H9 (cell line): ENCODE results near the gene PRSS1. TPM values are rescaled to one million over a fixed set of nuclear protein-coding genes. Genes with fewer than 3 reads are reported as not detected.
"Not testable (repeated sequence)": the region's sequence is repeated elsewhere in the genome, so short reads cannot be mapped to it uniquely, and the experiment has no call there.

Source experiments
- DNase-seq: peaks from one replicate; pipeline ENCODE4 v3.0.0-alpha.2; 2017
- H2AFZ ChIP-seq: one replicate; pipeline ENCODE4 v1.6.1; 2013; ENCODE audit warnings: mild to moderate bottlenecking, low read length, control low read depth, moderate library complexity
- H2AK5ac ChIP-seq: 2 replicates; pipeline ENCODE4 v1.6.1; 2013; ENCODE audit warnings: low read length, control low read depth, mixed read lengths; ENCODE audit not compliant: insufficient read length
- H2BK120ac ChIP-seq: one replicate; pipeline ENCODE4 v1.6.1; 2013; ENCODE audit warnings: low read depth, mild to moderate bottlenecking, low read length, control low read depth, inconsistent platforms; ENCODE audit not compliant: poor library complexity, severe bottlenecking
- H2BK12ac ChIP-seq: 2 replicates; pipeline ENCODE4 v1.6.1; 2013; ENCODE audit warnings: low read length, control low read depth, mixed read lengths, low read depth; ENCODE audit not compliant: insufficient read length
- H2BK15ac ChIP-seq: 2 replicates; pipeline ENCODE4 v1.6.1; 2013; ENCODE audit warnings: low read depth, low read length, control low read depth
- H2BK20ac ChIP-seq: one replicate; pipeline ENCODE4 v1.6.1; 2013; ENCODE audit warnings: low read depth, mild to moderate bottlenecking, low read length, control low read depth, inconsistent platforms; ENCODE audit not compliant: poor library complexity, severe bottlenecking
- H2BK5ac ChIP-seq: 2 replicates; pipeline ENCODE4 v1.6.1; 2013; ENCODE audit warnings: low read length, control low read depth, mixed read lengths; ENCODE audit not compliant: insufficient read length
- H3K14ac ChIP-seq: 2 replicates; pipeline ENCODE4 v1.6.1; 2013; ENCODE audit warnings: low read length, control low read depth; ENCODE audit not compliant: insufficient read depth
- H3K18ac ChIP-seq: 2 replicates; pipeline ENCODE4 v1.6.1; 2013; ENCODE audit warnings: low read depth, mild to moderate bottlenecking, mixed read lengths, low read length, control low read depth; ENCODE audit not compliant: insufficient read length
- H3K23ac ChIP-seq: 2 replicates; pipeline ENCODE4 v1.6.1; 2013; ENCODE audit warnings: low read length, control low read depth, mixed read lengths, low read depth; ENCODE audit not compliant: insufficient read length
- H3K23me2 ChIP-seq: 2 replicates; pipeline ENCODE4 v1.6.1; 2013; ENCODE audit warnings: low read depth, mild to moderate bottlenecking, mixed read lengths, low read length, control low read depth; ENCODE audit not compliant: insufficient read length, poor library complexity, severe bottlenecking
- H3K27ac ChIP-seq: 2 replicates; pipeline ENCODE4 v1.5.1; 2013; ENCODE audit warnings: low read length, control low read depth, mixed read lengths, low read depth; ENCODE audit not compliant: insufficient read length
- H3K27me3 ChIP-seq: 2 replicates; pipeline ENCODE4 v1.6.1; 2013; ENCODE audit warnings: low read length, control low read depth, inconsistent platforms; ENCODE audit not compliant: insufficient read depth
- H3K4ac ChIP-seq: 2 replicates; pipeline ENCODE4 v1.6.1; 2013; ENCODE audit warnings: low read depth, mild to moderate bottlenecking, control low read depth, inconsistent platforms, low read length, moderate library complexity
- H3K4me1 ChIP-seq: 2 replicates; pipeline ENCODE4 v1.6.1; 2013; ENCODE audit warnings: low read length, control low read depth, inconsistent platforms; ENCODE audit not compliant: insufficient read depth
- H3K4me2 ChIP-seq: 2 replicates; pipeline ENCODE4 v1.6.1; 2013; ENCODE audit warnings: low read length, control low read depth, mixed read lengths; ENCODE audit not compliant: insufficient read length, insufficient read depth
- H3K56ac ChIP-seq: 2 replicates; pipeline ENCODE4 v1.6.1; 2013; ENCODE audit warnings: low read depth, mild to moderate bottlenecking, mixed read lengths, low read length, control low read depth; ENCODE audit not compliant: insufficient read length
- H3K79me1 ChIP-seq: 2 replicates; pipeline ENCODE4 v1.6.1; 2013; ENCODE audit warnings: low read depth, mild to moderate bottlenecking, moderate library complexity, low read length, control low read depth, inconsistent platforms; ENCODE audit not compliant: insufficient read depth, poor library complexity, severe bottlenecking
- H3K79me2 ChIP-seq: 2 replicates; pipeline ENCODE4 v1.6.1; 2013; ENCODE audit warnings: low read length, control low read depth, inconsistent platforms; ENCODE audit not compliant: insufficient read depth
- H3K9ac ChIP-seq: 2 replicates; pipeline ENCODE4 v1.6.1; 2013; ENCODE audit warnings: low read length, control low read depth, mixed read lengths; ENCODE audit not compliant: insufficient read length; ENCODE audit errors: extremely low read depth
- H3K9me3 ChIP-seq: one replicate; pipeline ENCODE4 v1.6.1; 2013; ENCODE audit warnings: low read depth, low read length, inconsistent platforms; ENCODE audit not compliant: control insufficient read depth
- H3T11ph ChIP-seq: one replicate; pipeline ENCODE4 v1.6.1; 2013; ENCODE audit warnings: mild to moderate bottlenecking, low read length, control low read depth, inconsistent platforms
- H4K20me1 ChIP-seq: one replicate; pipeline ENCODE4 v1.6.1; 2013; ENCODE audit not compliant: control insufficient read depth, insufficient read length, insufficient read depth
- H4K5ac ChIP-seq: 2 replicates; pipeline ENCODE4 v1.6.1; 2013; ENCODE audit warnings: low read depth, mild to moderate bottlenecking, mixed read lengths, low read length, control low read depth; ENCODE audit not compliant: insufficient read length
- H4K8ac ChIP-seq: replicated peaks from 2 replicates; pipeline ENCODE4 v1.6.1; 2013; ENCODE audit warnings: low read length, control low read depth, mixed read lengths, low read depth; ENCODE audit not compliant: insufficient read length
- H4K91ac ChIP-seq: 2 replicates; pipeline ENCODE4 v1.6.1; 2013; ENCODE audit warnings: low read depth, mild to moderate bottlenecking, moderate library complexity, mixed read lengths, low read length, control low read depth; ENCODE audit not compliant: insufficient read length
- H3K27ac Mint-ChIP-seq, 3 experiments: 2 replicates in 2 of 3; 3 replicates in 1 of 3; pipeline ENCODE4 v1.8.0; 2020 to 2021; ENCODE audit warnings: mixed read lengths in 3 of 3, mild to moderate bottlenecking in 1 of 3, moderate library complexity in 1 of 3
- H3K27me3 Mint-ChIP-seq: 2 replicates; pipeline ENCODE4 v1.8.0; 2021; ENCODE audit warnings: low read depth, mild to moderate bottlenecking, moderate library complexity, mixed read lengths
- H3K36me3 Mint-ChIP-seq, 3 experiments: 2 replicates in 2 of 3; 3 replicates in 1 of 3; pipeline ENCODE4 v1.8.0; 2020 to 2021; ENCODE audit warnings: low read depth in 3 of 3, mixed read lengths in 3 of 3; ENCODE audit not compliant: insufficient read depth in 1 of 3
- H3K4me1 Mint-ChIP-seq, 2 experiments: 2 replicates each; pipeline ENCODE4 v1.8.0; 2020; ENCODE audit warnings: mixed read lengths in 2 of 2
- H3K4me3 Mint-ChIP-seq, 2 experiments: 2 replicates in 1 of 2; 3 replicates in 1 of 2; pipeline ENCODE4 v1.8.0; 2020 to 2021; ENCODE audit warnings: mild to moderate bottlenecking in 2 of 2, mixed read lengths in 2 of 2, moderate library complexity in 1 of 2
- H3K9me3 Mint-ChIP-seq, 2 experiments: 2 replicates in 1 of 2; 3 replicates in 1 of 2; pipeline ENCODE4 v1.8.0; 2020; ENCODE audit warnings: mild to moderate bottlenecking in 2 of 2, mixed read lengths in 2 of 2, moderate library complexity in 1 of 2
- CTCF ChIP-seq: fragments of 200-600 bp; sonication (generic); conservative IDR thresholded peaks from 3 replicates; pipeline ENCODE4 v1.8.0; 2021; ENCODE audit warnings: antibody characterized with exemption, mild to moderate bottlenecking
- WGBS: extraction: QIAGEN DNeasy Blood & Tissue Kit; methylation state at CpG from one replicate; pipeline ENCODE4 v1.1.7; 2013; ENCODE audit warnings: missing lambda C conversion rate, low lambda C conversion rate, mixed read lengths; ENCODE audit not compliant: insufficient read length; ENCODE audit errors: extremely low coverage; 5-methylcytosine and 5-hydroxymethylcytosine counted together
- total RNA-seq: library from RNA; stranded (reverse); gene quantifications from 2 replicates; pipeline ENCODE4 v1.2.1, GENCODE V29; 2021

PRSS1 gene
- total RNA-seq, 1 experiment from 2014 or later, result not detected

GRCh38 chr7:142754681-142755575 is 5.7 kb downstream of the PRSS1 start:
- H3K4me1 ChIP-seq, result no peaks in the 10 kb centered on the region; the same call in 1 of the 2 replicates
- TF ChIP-seq CTCF, result no peak
- Mint-ChIP-seq H3K4me1 (peaks cover 0 to 6% of the 10 kb centered on the region in 2 experiments; a peak in 1 of 4 replicates), H3K9me3 (peaks cover 0 to 3% of the 10 kb centered on the region in 2 experiments; a peak in 2 of 5 replicates), H3K27ac (no peak overlapping the region), H3K4me3 (no peak overlapping the region), H3K27me3 (peaks cover 10% of the 10 kb centered on the region), H3K36me3 (no peaks in the 10 kb centered on the region; a peak in 1 of 7 replicates)
- no peak overlapping the region for H4K8ac ChIP-seq
- no peak overlapping the region for H3K4ac ChIP-seq
- no peaks in the 10 kb centered on the region for H3K9me3 ChIP-seq
- H2BK5ac ChIP-seq, result no peak overlapping the region
- no peak overlapping the region for H4K5ac ChIP-seq
- no peak overlapping the region for H2BK120ac ChIP-seq
- H4K20me1 ChIP-seq, result no peaks in the 10 kb centered on the region
- H2BK20ac ChIP-seq, result no peak overlapping the region
- WGBS, result no CpG with 5 or more reads among the region's 10 CpGs
- H3K27ac ChIP-seq, result no peak overlapping the region
- H2AK5ac ChIP-seq, result no peak overlapping the region
- no peak overlapping the region for H2AFZ ChIP-seq
- no peak overlapping the region for H2BK12ac ChIP-seq
- H3K56ac ChIP-seq, result no peak overlapping the region
- H3K79me1 ChIP-seq, result no peaks in the 10 kb centered on the region
- no peaks in the 10 kb centered on the region; the same call in 1 of the 2 replicates for H3K27me3 ChIP-seq
- no peak for DNase-seq
- H3K4me2 ChIP-seq, result no peak overlapping the region
- no peak overlapping the region for H3K9ac ChIP-seq
- no peak overlapping the region for H3T11ph ChIP-seq
- H3K79me2 ChIP-seq, result no peaks in the 10 kb centered on the region
- no peak overlapping the region for H3K18ac ChIP-seq
- H3K23me2 ChIP-seq, result no peaks in the 10 kb centered on the region
- no peak overlapping the region for H3K23ac ChIP-seq
- no peak overlapping the region for H2BK15ac ChIP-seq
- H4K91ac ChIP-seq, result no peak overlapping the region
- H3K14ac ChIP-seq, result no peak overlapping the region

- H3K79me1 ChIP-seq, H2AFZ ChIP-seq, H4K20me1 ChIP-seq, H3K9ac ChIP-seq, H2BK120ac ChIP-seq, H2BK12ac ChIP-seq, H3K36me3 Mint-ChIP-seq, H3K4me3 Mint-ChIP-seq, H3K27me3 ChIP-seq, H3K23ac ChIP-seq, H4K8ac ChIP-seq, H3K18ac ChIP-seq, DNase-seq, H3K9me3 Mint-ChIP-seq, H3K4me2 ChIP-seq, H4K91ac ChIP-seq, H3T11ph ChIP-seq, H4K5ac ChIP-seq, H3K14ac ChIP-seq, H3K79me2 ChIP-seq, H3K4ac ChIP-seq, H3K4me1 ChIP-seq, H3K9me3 ChIP-seq, H3K27me3 Mint-ChIP-seq, H2BK20ac ChIP-seq, H3K27ac Mint-ChIP-seq, H3K27ac ChIP-seq, H2BK15ac ChIP-seq, H2BK5ac ChIP-seq, H3K23me2 ChIP-seq, H3K4me1 Mint-ChIP-seq, H3K56ac ChIP-seq, H2AK5ac ChIP-seq: not testable (repeated sequence)
- WGBS, result no CpG with 5 or more reads among the region's 3 CpGs
These were observed 9.0 kb downstream of the PRSS1 start for GRCh38 chr7:142758312-142758711.
